Measurements from ENCODE around the gene IST1. TPM values are rescaled to one million over a fixed set of nuclear protein-coding genes. Genes with fewer than 3 reads are reported as not detected.

IST1 gene
- total RNA-seq, 1 experiment from 2014 or later, result 229 TPM

DNA sequence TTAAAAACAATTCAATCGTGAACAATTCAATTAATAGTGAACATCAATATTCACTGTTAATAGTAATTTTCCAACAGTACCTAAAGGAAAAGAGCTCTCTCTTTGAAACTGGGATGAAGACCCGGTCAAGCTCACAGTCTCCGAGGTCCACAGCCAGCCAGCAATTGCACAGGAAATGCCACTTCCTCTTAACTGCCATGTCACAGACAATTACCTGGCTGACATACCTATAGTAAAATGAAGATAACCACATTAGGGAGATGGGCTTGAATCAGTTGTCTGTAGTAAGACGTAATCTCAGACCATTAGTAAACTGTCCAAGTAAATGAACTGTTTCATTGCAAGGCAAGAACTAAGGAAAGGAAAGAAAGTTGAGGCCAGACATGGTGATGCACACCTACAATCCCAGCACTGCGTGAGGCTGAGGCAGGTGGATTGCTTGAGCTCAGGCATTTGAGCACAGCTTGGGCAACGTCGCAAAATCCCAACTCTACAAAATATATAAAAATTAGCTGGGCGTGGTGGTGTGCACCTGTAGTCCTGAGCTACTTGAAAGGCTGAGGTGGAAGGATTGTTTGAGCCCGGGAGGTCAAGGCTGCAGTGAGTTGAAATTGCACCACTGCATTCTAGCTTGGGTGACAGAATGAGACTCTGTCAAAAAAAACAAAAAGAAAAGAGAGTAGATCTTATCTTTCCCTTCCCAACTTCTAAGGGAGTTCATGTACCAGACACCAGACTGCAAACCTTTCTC, 68.0 kb downstream of the IST1 start:
- no peak for DNase-seq (ENCODE audit: low spot score)

DNA sequence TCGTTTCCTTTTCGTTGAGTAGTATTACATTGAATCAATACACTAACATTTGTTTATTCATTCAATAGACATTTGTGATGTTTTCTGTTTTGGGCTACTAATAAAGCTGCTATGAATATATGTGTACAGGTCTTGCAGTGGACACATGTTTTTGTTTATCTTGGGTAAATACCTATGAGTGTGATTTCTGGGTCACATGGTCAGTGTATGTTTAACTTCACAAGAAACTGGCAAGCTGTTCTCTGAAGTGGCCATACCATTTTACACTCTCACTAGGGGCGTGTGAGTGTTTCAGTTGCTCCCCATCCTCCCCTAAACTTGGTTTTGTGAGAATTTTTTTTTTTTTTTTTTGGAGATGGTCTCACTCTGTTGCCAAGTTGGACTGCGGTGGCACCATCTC, 69.9 kb downstream of the IST1 start:
- DNase-seq (ENCODE audit: low spot score), result no peak

DNA sequence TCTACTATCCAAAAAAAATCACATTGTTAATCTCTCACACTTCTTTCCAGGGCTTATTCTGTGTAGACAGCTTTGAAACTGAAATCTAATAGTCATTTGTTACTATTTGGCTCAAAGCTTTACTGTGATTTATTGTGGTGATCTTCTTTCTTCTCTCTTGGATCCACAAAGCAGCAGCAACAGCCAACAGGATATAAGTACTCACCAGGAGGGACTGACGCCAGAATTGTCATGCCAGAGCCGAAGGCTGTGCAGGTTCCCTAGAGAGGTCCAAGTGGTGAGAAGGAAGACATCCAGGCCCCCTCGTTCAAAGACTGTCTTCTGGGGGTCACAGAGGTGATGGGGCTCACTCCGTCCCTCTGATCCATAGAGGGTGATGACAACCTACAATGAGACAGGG, 71.6 kb downstream of the IST1 start:
- no peak for DNase-seq (ENCODE audit: low spot score)

DNA sequence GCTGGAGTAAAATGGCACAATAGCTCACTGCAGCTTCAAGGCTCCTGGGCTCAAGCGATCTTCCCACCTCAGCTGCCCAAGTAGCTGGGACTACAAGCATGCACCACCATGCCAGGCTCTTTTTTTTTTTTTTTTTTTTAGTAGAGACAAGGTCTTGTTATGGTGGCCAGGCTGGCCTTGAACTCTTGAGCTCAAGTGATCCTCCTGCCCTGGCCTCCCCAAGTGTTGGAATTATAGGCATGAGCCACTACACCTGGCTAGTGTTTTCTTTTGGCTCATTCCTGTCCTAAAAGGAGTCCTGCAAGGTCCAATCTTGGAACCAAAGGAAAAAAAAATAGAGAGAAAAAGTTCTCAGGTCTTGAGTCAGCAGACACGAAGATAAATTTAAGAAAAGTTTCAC, 74.0 kb downstream of the IST1 start:
- no peak for DNase-seq (ENCODE audit: low spot score)

DNA sequence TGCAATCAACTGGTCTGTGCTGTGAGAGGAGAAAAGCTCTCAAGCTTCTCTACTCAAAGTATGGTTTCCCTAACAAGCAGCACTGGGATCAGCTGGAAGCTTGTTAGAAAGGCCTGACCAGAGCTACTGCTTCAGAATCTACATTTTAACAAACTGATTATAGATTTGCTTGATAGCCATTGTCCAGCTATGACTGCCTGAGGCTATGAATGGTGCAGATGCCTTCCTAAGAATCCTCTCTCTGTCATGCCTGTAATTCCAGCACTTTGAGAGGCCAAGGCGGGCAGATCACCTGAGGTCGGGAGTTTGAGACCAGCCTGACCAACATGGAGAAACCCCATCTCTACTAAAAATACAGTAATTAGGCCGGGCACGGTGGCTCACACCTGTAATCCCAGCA, 76.2 kb downstream of the IST1 start:
- no peak for DNase-seq (ENCODE audit: low spot score)

DNA sequence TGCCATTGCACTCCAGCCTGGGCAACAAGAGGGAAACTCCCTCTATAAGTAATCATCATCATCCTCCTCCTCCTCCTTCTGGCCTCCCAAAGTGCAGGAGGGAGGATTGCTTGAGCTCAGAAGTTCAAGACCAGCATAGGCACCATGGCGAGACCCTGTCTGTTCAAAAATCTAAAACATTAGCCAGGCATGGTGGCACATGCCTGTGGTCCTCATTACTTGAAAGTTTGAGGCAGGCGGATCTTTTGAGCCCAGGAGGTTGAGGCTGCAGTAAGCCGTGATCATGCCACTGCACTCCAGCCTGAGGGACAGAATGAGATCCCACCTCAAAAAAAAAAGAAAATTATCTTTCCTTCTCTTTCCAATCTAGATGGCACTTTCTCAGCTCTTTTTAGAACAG, 77.0 kb downstream of the IST1 start:
- DNase-seq (ENCODE audit: low spot score), result no peak

DNA sequence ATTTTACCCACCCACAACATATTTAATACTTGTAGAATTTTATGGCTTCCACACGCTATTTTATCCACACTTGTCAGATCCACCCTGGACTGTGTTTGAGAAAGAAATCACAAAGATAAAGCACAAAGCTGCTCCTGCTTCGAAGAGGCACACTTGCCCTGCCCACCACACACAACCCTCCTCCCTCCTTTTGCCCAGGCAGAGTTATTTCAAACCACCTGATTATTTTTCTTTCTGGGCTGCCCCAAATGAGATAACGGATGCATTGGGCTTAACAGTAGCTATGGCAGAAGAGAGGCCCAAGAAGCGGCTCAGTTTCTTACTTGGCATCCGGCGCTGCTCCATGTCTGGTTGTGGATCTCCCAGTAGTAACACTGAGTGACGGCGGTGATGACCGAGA, 77.7 kb downstream of the IST1 start:
- DNase-seq (ENCODE audit: low spot score), result no peak

DNA sequence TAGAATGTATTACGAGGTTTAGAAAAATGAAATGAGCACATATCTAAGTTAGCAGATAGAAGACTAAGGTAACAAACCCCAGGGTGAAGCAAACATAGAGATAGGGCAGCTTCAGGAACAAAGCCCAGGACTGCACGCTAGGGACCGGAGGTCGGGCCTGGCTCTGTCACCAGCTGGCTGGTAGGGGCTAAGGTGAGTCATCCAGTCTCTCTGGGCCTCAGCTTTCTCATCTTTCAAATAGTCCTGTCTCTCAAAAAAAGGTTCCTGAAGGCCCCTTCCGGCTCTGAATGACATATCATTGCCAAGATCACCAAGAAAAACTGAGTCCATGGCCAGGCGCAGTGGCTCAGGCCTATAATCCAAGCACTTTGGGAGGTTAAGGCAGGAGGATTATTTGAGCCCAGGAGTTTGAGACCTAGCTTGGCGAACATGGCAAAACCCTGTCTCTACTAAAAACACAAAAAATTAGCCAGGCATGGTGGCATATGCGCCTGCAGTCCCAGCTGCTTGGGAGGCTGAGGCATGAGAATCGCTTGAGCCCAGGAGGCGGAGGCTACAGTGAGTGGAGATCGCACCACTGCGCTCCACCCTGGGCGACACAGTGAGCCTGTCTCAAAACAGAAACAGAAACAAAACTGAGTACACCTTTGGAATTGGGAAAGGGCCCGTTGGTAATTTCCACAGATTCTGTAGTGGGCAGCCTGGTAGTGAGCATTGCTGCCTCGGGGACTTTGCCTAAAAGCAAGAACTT, 78.9 kb downstream of the IST1 start:
- DNase-seq (ENCODE audit: low spot score), result no peak

Other genes with a start within 250 kb of the IST1 start
- gene PHLPP2, start 170.8 kb upstream of the IST1 start, total RNA-seq (2014; rRNA removed; shearing (Covaris generic)), result 1.8 and 3.8 TPM in 2 replicates
- 49.8 and 51.5 TPM in 2 replicates for gene AP1G1, start 86.7 kb upstream of the IST1 start, total RNA-seq (2014; rRNA removed; shearing (Covaris generic))
- gene ATXN1L, start 49.6 kb upstream of the IST1 start, total RNA-seq (2014; rRNA removed; shearing (Covaris generic)), result 8.0 and 12.6 TPM in 2 replicates
- gene ZNF821, start 11.3 kb upstream of the IST1 start, total RNA-seq (2014; rRNA removed; shearing (Covaris generic)), result 5.5 and 7.0 TPM in 2 replicates
- gene PKD1L3, start 104.9 kb downstream of the IST1 start, total RNA-seq (2014; rRNA removed; shearing (Covaris generic)), result not detected in 2 replicates
- gene DHODH, start 113.2 kb downstream of the IST1 start, total RNA-seq (2014; rRNA removed; shearing (Covaris generic)), result 4.6 and 6.0 TPM in 2 replicates
- 0.08 TPM in 1 of 2 replicates, not detected in the other for gene HP, start 159.0 kb downstream of the IST1 start, total RNA-seq (2014; rRNA removed; shearing (Covaris generic))
- not detected in 2 replicates for gene HPR, start 167.7 kb downstream of the IST1 start, total RNA-seq (2014; rRNA removed; shearing (Covaris generic))
- gene TXNL4B, start 198.1 kb downstream of the IST1 start, total RNA-seq (2014; rRNA removed; shearing (Covaris generic)), result 7.5 and 13.4 TPM in 2 replicates
- 25.0 and 40.0 TPM in 2 replicates for gene DHX38, start 198.3 kb downstream of the IST1 start, total RNA-seq (2014; rRNA removed; shearing (Covaris generic))